AG08396 (cell line): ENCODE results near the gene CSF2RB.

ENCODE experiments used
- DNase-seq: peaks from one replicate; pipeline ENCODE4 v3.0.0; 2012; ENCODE audit warnings: low spot score, mixed read lengths

Gene CSF2RB

GRCh38 chr22:36936362-36937116 lies 23.1 kb downstream of the CSF2RB start:
- no peak for DNase-seq

- no peak for DNase-seq
Observed at GRCh38 chr22:36937319-36938027, 24.0 kb downstream of the CSF2RB start.

- DNase-seq: no peak
Observed at GRCh38 chr22:36938028-36938425, 24.6 kb downstream of the CSF2RB start.

- no peak for DNase-seq
Observed at GRCh38 chr22:36938886-36939285, 25.5 kb downstream of the CSF2RB start.

- DNase-seq: no peak
Observed at GRCh38 chr22:36940676-36941075, 27.2 kb downstream of the CSF2RB start.

- DNase-seq: no peak
Observed at GRCh38 chr22:36942556-36942955, 29.1 kb downstream of the CSF2RB start.

GRCh38 chr22:36946421-36947158 lies 33.2 kb downstream of the CSF2RB start:
- no peak for DNase-seq

GRCh38 chr22:36948273-36949225 lies 35.1 kb downstream of the CSF2RB start:
- DNase-seq: no peak

- no peak for DNase-seq
Observed at GRCh38 chr22:36950797-36951590, 37.6 kb downstream of the CSF2RB start.

GRCh38 chr22:36951746-36952145 lies 38.3 kb downstream of the CSF2RB start:
- no peak for DNase-seq

- no peak for DNase-seq
Observed at GRCh38 chr22:36953239-36954080, 40.0 kb downstream of the CSF2RB start.

- DNase-seq: no peak
Observed at GRCh38 chr22:36954251-36955014, 41.0 kb downstream of the CSF2RB start.

GRCh38 chr22:36955691-36956090 lies 42.3 kb downstream of the CSF2RB start:
- DNase-seq: no peak

GRCh38 chr22:36958366-36958765 lies 44.9 kb downstream of the CSF2RB start:
- DNase-seq: no peak

- DNase-seq: no peak
Observed at GRCh38 chr22:36961626-36962025, 48.2 kb downstream of the CSF2RB start.

- no peak for DNase-seq
Observed at GRCh38 chr22:36963302-36963701, 49.9 kb downstream of the CSF2RB start.

- DNase-seq: no peak
Observed at GRCh38 chr22:36964106-36964505, 50.7 kb downstream of the CSF2RB start.

- DNase-seq: no peak
Observed at GRCh38 chr22:36965696-36966095, 52.3 kb downstream of the CSF2RB start.

- no peak for DNase-seq
Observed at GRCh38 chr22:36966851-36967540, 53.6 kb downstream of the CSF2RB start.
